ENCODE measurements around the gene TMEM203.
"Not testable (repeated sequence)": the region's sequence is repeated elsewhere in the genome, so short reads cannot be mapped to it uniquely, and the experiment has no call there.

Gene TMEM203

DNA sequence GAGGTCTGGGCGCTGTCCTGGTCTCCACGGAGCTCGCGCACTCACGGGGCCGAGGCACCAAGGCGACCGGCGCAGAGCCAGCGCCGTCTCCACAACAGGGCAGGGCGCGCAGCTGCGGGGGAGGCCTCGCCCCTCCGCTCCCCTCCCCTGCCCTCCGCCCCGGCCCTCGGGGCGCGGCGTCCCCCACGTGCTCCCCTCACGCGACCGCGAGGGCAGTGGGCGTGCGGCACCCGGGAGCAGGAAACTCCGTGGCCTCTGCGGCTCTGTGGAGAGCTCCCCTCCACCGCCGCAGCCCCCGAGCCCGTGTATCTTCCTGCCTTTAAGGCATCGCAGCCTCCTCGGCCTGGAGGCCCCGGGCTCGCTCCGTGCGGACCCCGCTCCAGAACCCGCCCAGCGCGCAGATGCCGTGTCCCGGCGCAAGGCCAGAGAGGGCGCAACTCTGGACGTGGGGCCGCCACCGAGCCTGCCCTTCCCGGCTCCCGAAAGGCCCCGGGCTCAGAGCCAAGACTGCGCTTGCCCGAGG, 34.9 kb upstream of the TMEM203 start:
- H3K4me3 ChIP-seq (ENCODE audit: low read length): peak overlapping the region; percentile 68
- DNase-seq (ENCODE audit: low read depth): peak; percentile 79
- TF ChIP-seq, protein P1, sequence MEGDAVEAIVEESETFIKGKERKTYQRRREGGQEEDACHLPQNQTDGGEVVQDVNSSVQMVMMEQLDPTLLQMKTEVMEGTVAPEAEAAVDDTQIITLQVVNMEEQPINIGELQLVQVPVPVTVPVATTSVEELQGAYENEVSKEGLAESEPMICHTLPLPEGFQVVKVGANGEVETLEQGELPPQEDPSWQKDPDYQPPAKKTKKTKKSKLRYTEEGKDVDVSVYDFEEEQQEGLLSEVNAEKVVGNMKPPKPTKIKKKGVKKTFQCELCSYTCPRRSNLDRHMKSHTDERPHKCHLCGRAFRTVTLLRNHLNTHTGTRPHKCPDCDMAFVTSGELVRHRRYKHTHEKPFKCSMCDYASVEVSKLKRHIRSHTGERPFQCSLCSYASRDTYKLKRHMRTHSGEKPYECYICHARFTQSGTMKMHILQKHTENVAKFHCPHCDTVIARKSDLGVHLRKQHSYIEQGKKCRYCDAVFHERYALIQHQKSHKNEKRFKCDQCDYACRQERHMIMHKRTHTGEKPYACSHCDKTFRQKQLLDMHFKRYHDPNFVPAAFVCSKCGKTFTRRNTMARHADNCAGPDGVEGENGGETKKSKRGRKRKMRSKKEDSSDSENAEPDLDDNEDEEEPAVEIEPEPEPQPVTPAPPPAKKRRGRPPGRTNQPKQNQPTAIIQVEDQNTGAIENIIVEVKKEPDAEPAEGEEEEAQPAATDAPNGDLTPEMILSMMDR (conservative IDR thresholded peaks at IDR 0.05; ENCODE audit: low read length): no peak

DNA sequence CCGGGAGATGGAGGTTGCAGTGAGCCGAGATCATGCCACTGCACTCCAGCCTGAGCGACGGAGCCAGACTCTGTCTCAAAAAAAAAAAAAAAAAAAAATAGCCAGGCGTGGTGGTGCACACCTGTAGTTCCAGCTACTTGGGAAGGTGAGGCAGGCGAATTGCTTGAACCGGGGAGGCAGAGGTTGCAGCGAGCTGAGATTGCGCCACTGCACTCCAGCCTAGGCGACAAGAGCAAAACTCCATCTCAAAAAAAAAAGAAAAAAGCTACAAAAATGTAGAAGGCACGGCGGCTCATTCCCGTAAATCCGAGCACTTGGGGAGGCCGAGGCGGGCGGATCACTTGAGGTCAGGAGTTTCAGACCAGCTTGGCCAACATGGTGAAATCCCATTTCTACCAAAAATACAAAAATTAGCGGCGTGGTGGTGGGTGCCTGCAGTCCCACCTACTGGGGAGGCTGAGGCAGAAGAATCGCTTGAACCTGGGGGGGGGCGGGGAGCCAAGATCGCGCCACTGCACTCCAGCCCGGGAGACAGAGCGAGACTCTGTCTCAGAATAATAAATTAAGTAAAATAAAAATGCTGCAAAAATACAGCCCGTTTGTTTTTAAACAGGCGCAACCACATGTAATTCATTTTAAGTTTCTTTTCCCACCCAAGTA, 34.2 kb upstream of the TMEM203 start:
- DNase-seq (ENCODE audit: low read depth): not testable (repeated sequence)
- H3K4me3 ChIP-seq (ENCODE audit: low read length): peak overlapping the region; percentile 68

DNA sequence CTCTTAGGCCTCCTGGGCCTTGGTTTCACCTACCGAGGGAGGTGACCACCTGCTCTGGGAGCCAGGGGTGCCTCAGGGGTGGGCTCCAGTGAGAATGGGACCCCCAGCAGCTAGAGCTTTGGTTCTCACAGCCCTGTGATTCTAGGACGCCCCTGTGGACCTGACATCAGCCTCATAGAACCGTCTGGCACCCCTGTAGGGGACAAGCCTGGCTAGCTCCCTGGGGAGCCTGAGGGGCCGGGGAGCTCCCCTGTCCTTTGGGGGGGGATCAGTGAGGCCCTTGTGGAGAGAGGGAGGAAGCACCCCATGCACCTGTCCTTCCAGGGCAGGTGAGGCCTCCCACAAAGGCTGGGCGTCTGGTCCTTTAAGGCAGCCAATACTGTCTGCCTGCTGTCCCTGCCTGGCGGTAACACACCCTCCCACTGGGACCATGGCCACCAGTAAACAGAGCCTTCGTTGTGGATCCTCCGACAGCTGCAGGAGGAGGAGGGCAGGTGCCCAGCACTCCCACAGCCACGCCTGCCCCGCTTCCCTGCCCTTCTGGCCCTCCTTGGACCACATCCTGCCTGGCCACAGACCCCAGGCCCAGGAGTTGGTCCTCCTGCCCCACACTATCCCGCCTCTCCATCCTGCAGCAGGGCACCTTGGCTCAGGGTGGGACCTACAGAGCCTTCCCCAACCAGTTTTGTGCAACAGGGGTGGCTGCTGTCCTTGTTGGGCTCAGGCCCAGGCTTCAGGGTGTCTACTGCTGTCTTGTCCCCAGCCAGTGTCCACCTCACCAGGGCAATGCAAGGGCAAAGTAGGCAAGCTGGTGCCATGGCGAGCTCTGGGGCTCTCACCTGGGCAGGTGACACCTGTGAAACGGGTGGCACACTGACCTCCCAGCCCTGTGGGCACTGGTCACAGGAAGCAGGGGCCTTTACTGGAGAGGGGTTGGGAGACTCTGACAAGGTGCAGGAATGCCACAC, 32.6 kb upstream of the TMEM203 start:
- TF ChIP-seq, protein P1 (conservative IDR thresholded peaks at IDR 0.05; ENCODE audit: low read length): no peak
- no peak for DNase-seq (ENCODE audit: low read depth)
- no peak overlapping the region for H3K4me3 ChIP-seq (ENCODE audit: low read length)

DNA sequence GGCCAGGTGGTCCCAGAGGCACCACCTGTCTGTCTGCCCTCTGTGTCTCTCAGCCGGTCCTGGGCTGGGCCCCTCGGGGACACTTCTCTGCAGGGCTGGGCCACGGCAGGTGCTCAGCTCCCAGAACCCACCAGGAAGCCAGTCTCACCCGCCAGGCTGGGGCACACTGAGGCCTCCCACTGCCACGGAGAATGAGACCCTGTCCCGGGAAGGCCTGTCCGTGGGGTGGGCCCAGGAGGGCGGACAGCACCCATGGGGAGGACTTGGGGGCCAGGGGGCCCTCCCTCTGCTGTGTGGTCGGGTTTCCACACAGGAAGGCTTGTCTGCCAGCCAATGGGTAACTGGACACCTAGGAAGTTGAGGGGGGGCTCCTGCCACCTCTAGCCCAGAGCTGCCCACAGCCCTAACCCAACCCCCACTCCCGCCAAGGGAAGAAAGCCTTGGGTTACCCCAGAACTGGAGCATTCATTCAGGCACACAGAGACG, 31.5 kb upstream of the TMEM203 start:
- DNase-seq (ENCODE audit: low read depth): no peak
- TF ChIP-seq, protein P1 (conservative IDR thresholded peaks at IDR 0.05; ENCODE audit: low read length): no peak
- H3K4me3 ChIP-seq (ENCODE audit: low read length): no peak overlapping the region

DNA sequence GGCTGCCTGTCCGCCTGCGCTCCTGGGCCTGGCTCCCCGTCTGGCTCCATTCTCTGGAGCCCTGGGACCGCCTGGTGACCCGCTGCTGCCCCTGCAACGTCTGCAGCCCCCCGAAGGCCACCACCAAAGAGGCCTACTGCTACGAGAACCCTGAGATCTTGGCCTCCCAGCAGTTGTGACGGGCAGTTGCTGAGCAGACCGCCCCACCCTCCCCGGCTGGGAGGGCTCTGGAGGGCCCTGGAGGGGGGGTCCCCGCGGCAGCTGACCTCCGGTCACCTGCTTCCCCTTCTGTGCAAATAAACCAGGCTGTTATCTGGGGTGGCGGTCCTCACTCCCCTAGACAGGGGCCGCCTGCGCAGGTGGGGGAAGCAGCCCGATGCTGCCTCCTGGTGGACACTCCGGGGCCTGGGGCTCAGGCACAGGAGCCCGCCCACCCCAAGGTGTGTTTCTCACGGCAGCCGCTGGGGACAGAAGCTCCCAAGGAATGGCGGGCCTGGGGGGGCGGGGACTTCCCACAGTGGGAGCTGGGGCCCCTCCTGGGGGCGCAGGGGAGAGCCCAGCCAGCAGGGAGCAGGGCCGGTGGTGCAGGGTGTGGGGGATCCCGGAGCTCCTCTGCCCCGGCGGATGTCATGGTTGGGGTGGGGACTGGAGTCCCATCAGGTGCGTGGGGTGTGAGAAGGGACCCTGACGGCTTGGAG, 30.9 kb upstream of the TMEM203 start:
- H3K4me3 ChIP-seq (ENCODE audit: low read length): no peak overlapping the region
- TF ChIP-seq, protein P1 (conservative IDR thresholded peaks at IDR 0.05; ENCODE audit: low read length): peak; percentile 74
- peak; percentile 62 for DNase-seq (ENCODE audit: low read depth)

DNA sequence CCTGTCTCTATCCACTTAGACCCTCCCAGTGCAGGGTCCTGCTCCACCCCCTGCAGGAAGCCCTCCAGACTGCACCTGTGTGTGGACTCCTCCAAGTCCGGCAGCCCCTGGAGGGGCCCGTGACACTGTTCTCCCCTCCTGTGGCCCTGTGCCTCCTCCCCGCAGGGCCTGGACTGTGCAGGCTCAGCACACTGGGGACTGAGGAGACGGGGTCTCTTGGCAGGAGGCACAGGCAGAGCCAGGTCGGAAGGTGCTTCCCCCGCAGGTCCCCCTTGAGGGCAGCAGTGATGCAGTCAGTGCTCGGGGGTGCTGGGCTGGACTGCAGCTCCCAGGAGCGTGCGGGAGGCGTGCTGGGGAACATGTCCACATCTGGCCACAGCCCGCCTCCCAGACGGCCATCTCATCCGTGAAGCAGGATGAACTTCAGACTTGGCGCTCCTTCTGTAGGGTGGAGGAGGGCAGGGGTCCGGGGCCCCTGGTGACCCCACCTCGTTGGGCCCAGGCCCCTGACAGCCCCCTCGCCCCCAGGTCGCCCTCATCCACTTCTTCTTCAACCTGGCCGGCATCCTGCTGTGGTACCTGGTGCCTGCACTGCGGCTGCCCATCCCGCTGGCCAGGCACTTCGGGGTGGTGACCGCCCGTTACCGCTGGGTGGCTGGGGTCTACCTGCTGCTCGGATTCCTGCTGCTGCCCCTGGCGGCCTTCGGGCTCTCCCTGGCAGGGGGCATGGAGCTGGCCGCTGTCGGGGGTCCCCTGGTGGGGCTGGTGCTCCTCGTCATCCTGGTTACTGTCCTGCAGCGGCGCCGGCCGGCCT, 30.2 kb upstream of the TMEM203 start:
- no peak overlapping the region for H3K4me3 ChIP-seq (ENCODE audit: low read length)
- TF ChIP-seq, protein P1 (conservative IDR thresholded peaks at IDR 0.05; ENCODE audit: low read length): 0 out of 2 replicates have a peak, but pooled peaks have one; percentile 4
- DNase-seq (ENCODE audit: low read depth): no peak
